Right atrium auricular region (tissue), 2 donors: ENCODE results near the gene STIM1. TPM values are rescaled to one million over a fixed set of nuclear protein-coding genes. Genes with fewer than 3 reads are reported as not detected.

Experiments
- DNase-seq: peaks from one replicate; pipeline ENCODE4 v3.0.0-alpha.2; 2019; ENCODE audit warnings: low spot score
- H3K27ac ChIP-seq, 2 donors: fragments of 200-600 bp; sonication (generic); 1 replicate in 1 of 2; 2 replicates in 1 of 2; pipeline ENCODE4 v1.5.1; 2016 to 2019
- H3K27me3 ChIP-seq, 2 donors: fragments of 200-600 bp; sonication (generic); one replicate each; pipeline versions ENCODE4 v1.5.1 to v1.6.0; 2017 to 2019
- H3K36me3 ChIP-seq: fragments of 200-600 bp; sonication (generic); one replicate; pipeline ENCODE4 v1.5.1; 2016
- H3K4me1 ChIP-seq, 2 donors: fragments of 200-600 bp; sonication (generic); one replicate each; pipeline versions ENCODE4 v1.5.1 to v1.6.0; 2017 to 2019
- H3K4me3 ChIP-seq, 2 donors: fragments of 200-600 bp; sonication (generic); 1 replicate in 1 of 2; 2 replicates in 1 of 2; pipeline ENCODE4 v1.5.1; 2017 to 2019; ENCODE audit warnings: mild to moderate bottlenecking in 1 of 2, moderate library complexity in 1 of 2
- H3K9me3 ChIP-seq, 2 donors: fragments of 200-600 bp; sonication (generic); one replicate each; pipeline ENCODE4 v1.5.1; 2019
- total RNA-seq, 2 donors: library from RNA; depleted of rRNA; stranded (reverse); fragments of >200 nt; gene quantifications; one replicate each; pipeline ENCODE4 v1.1.0, GENCODE V29; 2016
- TF ChIP-seq, protein P1 (sequence below), 2 donors: fragments of 200-600 bp; sonication (generic); IDR thresholded peaks; one replicate each; pipeline ENCODE4 v1.5.1; 2019; ENCODE audit warnings: antibody characterized with exemption in 2 of 2

Gene STIM1
- total RNA-seq, 2 donors from 2014 or later = 15.4 to 16.6 TPM

DNA sequence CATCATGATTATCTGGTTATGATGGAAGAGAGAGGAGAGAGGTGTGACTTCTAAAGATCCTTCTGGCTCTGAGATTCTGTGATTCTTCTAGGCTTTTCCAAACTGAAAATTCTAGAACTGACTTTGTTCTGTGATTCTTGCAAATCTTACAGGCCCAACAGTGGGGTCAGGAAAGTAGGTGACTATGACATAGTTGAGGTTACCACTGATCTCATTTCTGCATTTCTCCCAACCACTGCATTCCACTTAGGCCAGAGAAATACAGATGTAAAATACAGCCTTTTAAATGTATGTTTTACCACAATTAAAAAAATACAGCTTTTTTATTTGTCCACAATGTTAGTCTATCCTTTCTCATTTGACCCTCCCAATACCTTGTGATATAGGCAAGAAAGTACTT, 83.7 kb downstream of the STIM1 start:
- no peaks in the 10 kb centered on the region for H3K36me3 ChIP-seq
- DNase-seq = no peak
- H3K4me1 ChIP-seq = peaks cover 0 to 34% of the 10 kb centered on the region in 2 donors

DNA sequence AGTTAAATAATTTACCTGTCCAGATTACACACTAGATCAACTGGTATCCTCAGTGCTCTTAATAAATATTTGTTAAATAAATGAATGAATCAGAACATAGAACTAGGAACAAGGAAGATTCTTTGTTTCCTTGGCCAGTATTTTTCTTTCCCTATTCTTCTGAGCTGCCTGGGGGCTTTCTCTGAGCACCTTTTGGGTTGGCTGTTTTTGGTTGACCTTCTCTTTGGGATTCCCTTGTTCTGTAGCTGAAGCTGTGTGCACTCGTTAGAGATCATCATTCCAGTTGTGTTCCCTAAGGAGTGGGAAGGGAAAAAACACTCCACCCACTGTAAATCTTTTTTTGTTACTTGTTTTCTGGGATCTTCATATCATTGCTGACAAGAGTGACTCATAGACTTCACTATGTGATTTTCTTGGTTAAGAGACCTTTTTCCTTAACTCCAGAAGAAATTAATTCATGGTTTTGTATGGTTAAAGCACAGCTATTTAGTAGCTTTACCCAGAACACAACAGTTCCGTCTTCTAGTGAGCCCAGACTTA, 84.3 kb downstream of the STIM1 start:
- Histone ChIP-seq H3K36me3 (no peaks in the 10 kb centered on the region), H3K27ac (peak overlapping the region in 1 of 2 donors; percentile 52), H3K4me3 (no peak overlapping the region), H3K4me1 (peaks cover 0 to 39% of the 10 kb centered on the region in 2 donors), H3K9me3 (no peaks in the 10 kb centered on the region), H3K27me3 (no peaks in the 10 kb centered on the region)
- no peak for DNase-seq
- TF ChIP-seq, protein P1, sequence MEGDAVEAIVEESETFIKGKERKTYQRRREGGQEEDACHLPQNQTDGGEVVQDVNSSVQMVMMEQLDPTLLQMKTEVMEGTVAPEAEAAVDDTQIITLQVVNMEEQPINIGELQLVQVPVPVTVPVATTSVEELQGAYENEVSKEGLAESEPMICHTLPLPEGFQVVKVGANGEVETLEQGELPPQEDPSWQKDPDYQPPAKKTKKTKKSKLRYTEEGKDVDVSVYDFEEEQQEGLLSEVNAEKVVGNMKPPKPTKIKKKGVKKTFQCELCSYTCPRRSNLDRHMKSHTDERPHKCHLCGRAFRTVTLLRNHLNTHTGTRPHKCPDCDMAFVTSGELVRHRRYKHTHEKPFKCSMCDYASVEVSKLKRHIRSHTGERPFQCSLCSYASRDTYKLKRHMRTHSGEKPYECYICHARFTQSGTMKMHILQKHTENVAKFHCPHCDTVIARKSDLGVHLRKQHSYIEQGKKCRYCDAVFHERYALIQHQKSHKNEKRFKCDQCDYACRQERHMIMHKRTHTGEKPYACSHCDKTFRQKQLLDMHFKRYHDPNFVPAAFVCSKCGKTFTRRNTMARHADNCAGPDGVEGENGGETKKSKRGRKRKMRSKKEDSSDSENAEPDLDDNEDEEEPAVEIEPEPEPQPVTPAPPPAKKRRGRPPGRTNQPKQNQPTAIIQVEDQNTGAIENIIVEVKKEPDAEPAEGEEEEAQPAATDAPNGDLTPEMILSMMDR (IDR thresholded peaks at IDR 0.05) = no peak

More for the DNA sequence above, 83.7 kb downstream of the STIM1 start:
- Histone ChIP-seq H3K9me3 (no peaks in the 10 kb centered on the region), H3K27me3 (no peaks in the 10 kb centered on the region), H3K4me3 (no peak overlapping the region), H3K27ac (no peak overlapping the region)
- TF ChIP-seq, protein P1 (IDR thresholded peaks at IDR 0.05) = no peak

DNA sequence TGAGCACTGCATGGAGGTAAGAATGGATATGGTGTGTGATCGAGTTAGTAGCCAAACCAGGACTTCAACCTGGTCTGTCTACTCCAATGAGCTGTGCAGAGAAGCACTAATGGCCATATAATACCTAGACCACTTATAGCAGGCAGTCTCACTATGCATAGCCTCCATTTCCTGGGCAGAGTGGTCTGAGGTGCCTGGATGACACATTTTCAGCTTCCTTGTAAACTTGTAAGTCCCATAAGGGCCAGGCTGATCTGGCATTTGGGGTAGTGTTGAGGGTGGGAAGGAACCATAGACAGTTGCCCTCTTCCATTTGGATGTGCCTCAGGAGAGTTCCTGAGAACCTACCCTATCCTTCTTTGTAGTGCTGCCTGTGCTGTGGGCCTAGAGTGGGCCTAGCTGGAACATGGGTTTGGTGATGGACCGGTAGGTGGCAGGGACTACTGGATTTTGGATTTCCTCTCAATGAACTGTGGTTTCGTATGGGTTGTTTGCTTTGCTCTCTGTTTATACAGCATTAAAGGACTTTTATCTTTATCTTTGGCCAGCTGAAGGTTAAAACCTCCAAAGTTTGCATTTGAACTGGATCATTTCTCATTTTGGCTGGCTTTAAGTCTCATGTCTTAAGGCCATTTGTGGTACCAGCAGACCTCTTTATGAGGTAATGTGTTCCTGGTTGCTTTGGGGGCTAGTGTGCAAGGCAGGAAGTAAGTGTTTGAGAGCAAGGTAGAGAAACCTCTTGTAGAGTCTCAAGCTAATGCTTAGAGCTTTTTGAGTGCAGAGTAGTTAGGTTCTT, 86.9 kb downstream of the STIM1 start:
- TF ChIP-seq, protein P1 (IDR thresholded peaks at IDR 0.05) = no peak
- Histone ChIP-seq H3K4me1 (peaks cover 0 to 60% of the 10 kb centered on the region in 2 donors), H3K9me3 (no peaks in the 10 kb centered on the region), H3K4me3 (no peak overlapping the region), H3K36me3 (no peaks in the 10 kb centered on the region), H3K27ac (no peak overlapping the region), H3K27me3 (no peaks in the 10 kb centered on the region)
- no peak for DNase-seq

DNA sequence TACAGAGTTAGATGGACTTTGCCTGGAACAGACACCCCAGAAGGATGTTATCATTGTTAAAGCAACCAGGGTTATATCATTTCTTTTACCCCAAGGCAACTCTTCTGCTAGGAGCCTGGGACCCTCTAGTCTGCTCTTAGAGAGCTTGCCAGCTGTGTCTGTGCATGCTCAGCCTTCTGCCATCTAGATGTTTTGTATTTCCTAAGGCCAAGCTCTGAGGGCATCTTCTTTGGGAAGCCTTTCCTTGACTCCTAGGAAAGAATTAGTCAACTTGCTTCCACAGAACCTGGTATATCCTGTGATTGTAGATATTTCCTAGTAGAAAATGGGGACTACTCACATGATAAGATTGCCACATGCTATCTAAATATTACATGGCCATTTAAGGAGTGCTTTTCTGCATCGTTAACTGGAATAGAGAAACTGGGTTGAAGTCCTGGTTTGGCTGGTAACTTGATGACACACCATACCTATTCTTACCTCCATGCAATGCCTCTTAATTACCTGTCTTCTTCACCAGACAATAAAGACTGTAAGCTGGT, 87.6 kb downstream of the STIM1 start:
- DNase-seq = no peak
- Histone ChIP-seq H3K9me3 (no peaks in the 10 kb centered on the region), H3K4me3 (no peak overlapping the region), H3K27me3 (no peaks in the 10 kb centered on the region), H3K36me3 (no peaks in the 10 kb centered on the region), H3K27ac (no peak overlapping the region), H3K4me1 (peaks cover 0 to 67% of the 10 kb centered on the region in 2 donors)
- TF ChIP-seq, protein P1 (IDR thresholded peaks at IDR 0.05) = no peak

DNA sequence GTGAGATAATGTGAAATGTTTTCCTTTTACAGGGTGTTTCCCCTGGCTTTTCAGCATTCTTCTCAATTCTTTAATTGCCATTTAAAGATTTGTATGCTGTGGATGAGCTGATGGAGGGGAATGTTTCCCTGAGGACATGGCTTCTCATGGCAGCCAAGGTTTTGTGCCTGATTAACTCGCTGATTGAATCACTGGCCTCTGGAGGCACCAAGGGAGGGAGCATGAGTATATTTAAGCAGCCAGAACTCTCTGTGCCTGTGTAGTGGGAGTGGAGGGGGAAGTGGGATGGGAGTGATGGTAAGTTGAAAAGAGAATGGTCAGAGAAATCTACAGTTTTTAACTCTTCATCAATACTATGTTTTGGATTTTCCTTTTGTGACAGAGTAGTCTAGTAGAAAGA, 88.7 kb downstream of the STIM1 start:
- no peaks in the 10 kb centered on the region for H3K36me3 ChIP-seq
- no peaks in the 10 kb centered on the region for H3K9me3 ChIP-seq
- H3K4me1 ChIP-seq = peaks cover 0 to 69% of the 10 kb centered on the region in 2 donors
- TF ChIP-seq, protein P1 (IDR thresholded peaks at IDR 0.05) = no peak
- H3K27ac ChIP-seq = peak overlapping the region; percentile 13 to 41
- no peaks in the 10 kb centered on the region for H3K27me3 ChIP-seq
- H3K4me3 ChIP-seq = no peak overlapping the region
- DNase-seq = no peak
